Lung microvascular endothelial cell (primary cell): ENCODE data around the gene AFF2. TPM values are rescaled to one million over a fixed set of nuclear protein-coding genes. Genes with fewer than 3 reads are reported as not detected.

Experiments
- DNase-seq, 2 donors: peaks; one replicate each; pipeline versions ENCODE4 v3.0.0 to v3.0.0-alpha.2; 2010; ENCODE audit warnings: low read depth in 2 of 2
- total RNA-seq: library from RNA; depleted of rRNA; stranded (reverse); fragments of >200 nt; gene quantifications from 2 replicates; pipeline ENCODE4 v1.2.1, GENCODE V29; 2014

AFF2 gene
- total RNA-seq, 1 donor from 2014 or later, result 0.20 TPM

DNA sequence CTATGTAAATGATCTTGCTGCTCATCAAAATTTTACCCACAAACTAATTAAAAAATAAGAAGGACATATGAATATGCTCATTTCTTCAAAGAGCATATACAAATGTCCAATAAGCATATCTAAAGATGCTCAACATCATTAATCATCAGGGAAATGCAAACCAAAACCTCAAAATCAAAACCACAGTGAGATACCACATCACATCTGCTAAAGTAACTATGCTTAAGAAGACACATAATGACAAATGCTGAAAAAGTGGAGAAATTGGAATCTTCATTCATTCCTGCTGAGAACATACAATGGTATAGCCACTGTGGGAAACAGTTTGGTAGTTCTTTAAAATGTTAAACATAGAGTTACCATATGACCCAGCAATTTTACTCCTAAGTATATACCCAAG lies 81.9 kb downstream of the AFF2 start:
- DNase-seq, result no peak

DNA sequence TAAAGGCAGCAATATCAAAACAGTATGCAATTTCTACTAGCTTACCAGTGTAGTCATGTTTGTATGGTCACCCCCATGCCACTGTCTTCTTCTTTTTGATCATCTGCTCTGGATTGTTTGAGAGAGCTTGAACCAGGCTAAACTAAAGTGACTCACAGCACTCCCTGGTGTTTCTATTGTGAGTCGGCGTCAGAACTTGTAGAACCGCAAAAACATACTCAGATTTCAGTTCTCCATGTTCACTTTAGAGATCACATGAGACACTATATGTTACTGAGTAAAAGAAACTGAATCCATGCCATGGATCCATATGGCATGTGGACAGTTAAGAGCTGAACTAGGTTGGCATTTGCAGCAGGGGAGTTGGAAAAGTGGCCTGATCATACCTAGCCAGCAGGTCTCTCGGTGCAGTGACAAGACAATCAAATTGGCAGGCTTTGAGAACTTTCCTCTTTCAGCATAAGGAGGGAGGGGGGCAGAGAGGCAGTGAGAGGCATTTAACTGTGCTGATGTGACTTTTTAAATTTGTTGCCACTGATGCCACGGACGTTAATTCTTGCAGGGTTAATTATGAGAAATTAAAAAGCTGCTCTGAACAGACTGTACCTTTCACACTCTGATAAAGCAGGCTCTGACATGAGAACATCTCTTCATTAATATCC lies 88.4 kb downstream of the AFF2 start:
- no peak for DNase-seq

DNA sequence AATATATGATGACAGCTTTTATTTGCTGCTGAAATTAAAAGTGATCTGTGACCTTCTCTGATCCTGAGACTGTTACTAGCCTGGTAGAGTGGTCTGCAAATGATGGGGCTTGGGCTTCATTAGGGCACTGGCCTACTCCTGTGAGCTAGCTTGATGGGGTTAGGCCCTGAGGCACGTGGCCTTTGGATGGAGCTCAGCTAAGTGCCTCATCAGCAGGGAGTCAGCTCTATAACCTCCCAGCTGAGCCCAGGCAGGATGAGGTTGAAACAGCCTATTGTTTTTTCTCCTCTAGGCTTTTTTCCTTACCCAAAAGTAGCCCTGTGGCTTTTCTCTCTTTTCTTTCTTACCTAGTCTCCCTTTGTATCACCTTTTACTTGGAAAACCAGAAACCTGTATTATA lies 92.2 kb downstream of the AFF2 start:
- no peak for DNase-seq

DNA sequence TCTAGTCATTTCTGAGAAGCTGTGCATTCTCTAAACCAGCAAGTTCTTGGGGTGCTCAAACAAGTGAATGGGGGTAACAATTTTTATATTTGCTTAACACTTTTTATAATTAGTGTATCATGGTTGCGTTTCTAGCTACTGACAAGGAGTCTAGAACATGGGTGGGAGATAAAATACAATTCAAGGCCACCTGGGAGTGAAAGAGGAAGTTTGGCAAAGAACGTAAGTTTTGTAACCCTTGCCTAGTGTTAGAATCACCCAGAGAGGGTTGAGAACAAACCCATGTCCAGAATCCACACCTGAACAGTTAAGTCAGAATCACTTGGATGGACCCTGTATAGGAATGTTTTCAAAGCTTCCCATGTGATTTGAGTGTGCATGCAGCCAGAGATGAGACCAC lies 92.7 kb downstream of the AFF2 start:
- DNase-seq, result no peak

DNA sequence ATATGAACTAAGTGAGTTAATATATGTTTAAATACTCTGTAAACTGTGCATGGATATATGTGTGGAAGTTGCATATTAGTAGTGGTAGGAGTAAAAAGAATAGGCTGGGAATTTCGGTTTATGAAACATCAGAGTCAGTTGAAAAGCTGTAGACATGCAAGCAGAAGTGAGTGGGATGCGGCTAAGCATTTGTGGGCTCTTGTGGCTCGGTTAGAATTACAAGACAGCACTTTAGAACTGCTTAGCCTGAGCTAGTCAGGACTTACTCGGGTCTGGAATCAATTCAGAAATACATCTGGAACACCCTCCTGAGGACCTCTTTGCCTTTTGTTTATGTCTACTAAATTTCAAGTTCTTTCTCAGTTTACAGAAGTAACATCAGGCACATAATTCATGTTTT lies 93.6 kb downstream of the AFF2 start:
- no peak for DNase-seq

DNA sequence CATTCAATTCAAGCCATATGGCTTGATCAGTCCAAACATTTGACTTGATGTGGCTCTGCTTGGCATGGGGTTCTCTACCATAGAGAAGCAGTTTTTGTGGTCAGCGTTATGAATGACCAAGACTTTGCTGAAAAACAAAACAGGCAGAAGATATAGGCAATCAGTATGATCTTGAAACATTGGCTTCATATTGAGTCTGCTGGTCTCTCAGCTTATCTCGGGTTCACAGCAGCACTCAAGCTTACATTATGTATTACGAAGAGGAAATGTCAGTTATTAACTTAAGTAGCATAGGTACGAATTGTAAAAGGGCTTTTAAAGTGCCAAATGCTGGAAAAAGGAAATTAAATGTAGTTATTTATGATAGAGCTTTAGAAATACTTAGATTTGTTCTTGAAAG lies 99.0 kb downstream of the AFF2 start:
- DNase-seq, result no peak

DNA sequence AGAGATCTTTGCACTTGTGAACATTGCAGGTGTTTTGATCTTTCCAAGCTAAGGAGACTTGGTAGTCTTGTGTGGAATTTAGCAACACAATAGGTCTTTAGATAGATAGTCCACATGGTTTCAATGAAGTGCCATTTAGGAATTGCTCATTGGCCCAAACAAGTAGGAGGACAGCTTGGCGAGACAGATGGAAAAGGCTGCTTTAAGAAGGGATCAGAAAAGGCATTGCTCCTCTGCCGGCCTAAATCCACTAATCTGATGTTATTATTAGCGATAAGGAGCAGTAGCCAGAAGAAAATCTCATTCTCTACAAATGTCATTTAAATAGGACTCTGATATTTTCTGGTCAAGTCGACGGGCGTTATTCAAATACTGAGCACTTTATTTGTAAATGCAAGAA lies 99.7 kb downstream of the AFF2 start:
- DNase-seq, result no peak

DNA sequence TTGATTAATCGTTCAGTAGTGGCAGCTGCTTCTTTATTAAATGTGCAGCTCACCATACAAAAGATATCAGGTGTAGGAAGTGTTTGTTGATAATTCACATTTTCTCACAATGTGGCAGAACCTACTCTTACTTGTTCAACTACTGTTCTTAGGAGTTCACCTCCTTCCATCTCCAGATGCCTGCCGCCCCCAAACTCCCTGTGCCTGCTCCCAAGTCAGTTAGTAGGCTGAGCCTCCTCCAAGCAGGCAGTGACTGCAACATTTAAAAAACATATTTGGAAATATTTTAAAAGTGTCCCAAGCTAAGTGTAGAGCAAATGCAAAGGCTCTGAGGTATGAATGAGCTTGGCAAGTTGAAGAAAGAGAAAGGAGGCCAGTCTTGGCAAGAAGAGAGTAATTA lies 100.2 kb downstream of the AFF2 start:
- DNase-seq, result no peak

DNA sequence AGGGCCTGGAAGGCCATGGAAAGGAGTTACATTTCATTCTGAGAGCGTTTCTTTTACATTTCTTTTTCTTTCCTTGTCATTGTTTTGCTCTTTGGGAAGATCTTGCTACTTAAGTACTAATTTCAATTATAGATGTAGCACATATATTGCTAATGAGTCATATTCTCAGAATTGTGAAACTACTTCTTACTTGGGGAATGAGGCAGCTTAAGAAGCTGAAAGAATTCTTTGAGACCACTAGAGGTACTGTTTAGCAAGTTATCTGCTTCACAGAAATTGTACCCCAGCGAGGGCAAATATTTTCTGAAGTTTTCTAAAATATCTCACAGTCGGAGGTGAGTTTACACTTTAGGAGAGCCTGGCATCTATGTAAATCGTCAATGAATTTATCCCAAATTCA lies 100.6 kb downstream of the AFF2 start:
- DNase-seq, result no peak

DNA sequence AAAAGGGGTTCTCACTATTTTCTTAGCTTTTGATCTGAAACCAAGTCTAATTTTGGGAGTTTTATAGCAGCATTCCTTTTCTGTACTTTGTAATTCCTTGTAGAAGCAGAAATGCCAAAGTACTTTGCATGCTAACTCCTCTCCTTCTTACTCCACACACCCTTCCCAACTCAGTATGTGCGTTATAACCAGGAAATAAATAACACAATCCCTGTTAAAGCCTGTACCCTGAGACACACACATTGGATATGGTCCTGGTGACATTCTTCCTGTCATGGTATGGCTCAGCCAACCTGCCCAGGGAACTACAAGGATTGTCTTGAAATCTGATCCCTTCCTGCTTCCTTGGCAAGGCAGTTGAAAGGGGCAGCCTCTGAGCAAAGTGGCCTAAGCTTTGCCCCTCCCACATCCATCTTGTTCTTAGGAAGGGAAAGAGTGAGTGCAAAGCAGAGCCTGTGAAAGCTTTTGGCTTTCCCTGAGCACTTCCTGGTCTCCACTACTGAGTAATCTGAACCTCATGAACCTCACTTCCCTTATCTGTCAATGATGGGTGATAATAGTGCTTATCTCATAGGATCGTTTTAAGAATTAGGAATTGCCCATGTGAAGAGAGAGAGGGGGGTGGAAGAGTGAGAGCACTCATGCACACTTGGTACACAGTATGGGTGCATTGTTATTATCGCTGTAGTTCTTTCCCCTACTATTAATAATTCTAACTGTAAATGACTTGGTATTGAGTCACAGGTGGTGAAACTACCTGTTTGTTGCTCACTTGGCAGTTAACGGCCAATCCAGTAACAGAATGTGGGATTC lies 109.3 kb downstream of the AFF2 start:
- no peak for DNase-seq

DNA sequence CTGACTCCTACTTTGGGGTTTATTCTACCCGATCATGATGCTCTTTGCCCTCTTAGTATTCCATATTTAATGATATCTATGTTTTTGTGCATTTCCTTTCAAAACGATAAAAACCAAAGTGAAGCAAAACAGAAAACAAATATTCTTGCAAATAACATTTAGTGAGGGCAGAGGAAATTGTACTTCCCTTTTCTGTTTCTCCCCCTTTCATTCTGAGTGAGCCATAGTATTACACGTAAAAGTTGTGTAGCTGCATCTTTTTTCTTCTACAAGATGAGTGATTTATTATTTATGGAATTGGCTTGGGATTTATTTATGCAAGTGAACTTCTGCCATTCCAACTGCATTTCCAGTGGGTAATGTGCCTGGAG lies 109.9 kb downstream of the AFF2 start:
- no peak for DNase-seq

DNA sequence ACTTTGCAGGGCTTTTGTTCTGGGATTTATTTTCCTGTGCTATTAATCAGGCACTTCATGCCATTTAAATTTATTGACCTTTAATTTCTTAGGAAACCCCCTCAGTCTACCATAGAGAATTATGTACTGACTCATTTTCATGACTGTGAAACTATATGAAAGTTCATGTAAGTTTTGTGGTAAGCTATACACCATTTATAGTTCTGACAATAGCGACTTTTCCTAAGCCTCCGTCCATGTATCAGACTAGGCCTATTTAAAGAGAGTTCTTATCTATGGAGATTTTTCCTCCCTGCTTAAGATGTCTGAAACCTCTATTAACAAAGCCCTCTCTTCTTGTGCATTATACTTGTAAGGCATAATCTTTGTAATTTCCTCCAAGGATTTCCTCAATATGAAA lies 111.6 kb downstream of the AFF2 start:
- no peak for DNase-seq

DNA sequence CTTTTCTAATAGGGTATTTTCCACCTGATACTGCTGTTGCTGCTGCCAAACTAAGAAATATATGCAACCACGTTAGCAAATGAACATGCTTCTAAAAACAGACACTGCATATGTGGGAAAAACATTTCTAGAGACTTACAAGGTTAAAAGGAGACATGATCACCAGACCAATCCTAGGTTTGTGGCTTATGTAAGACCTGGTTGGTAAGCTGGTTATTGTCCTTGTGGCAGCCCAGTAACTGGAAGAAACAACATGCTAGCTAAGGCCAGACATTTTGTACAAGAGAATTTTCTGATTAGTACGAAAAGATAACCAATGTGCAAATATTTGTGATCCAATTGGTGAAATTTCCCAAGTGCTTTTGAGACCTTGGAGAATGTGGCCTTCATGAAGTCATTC lies 112.0 kb downstream of the AFF2 start:
- no peak for DNase-seq

DNA sequence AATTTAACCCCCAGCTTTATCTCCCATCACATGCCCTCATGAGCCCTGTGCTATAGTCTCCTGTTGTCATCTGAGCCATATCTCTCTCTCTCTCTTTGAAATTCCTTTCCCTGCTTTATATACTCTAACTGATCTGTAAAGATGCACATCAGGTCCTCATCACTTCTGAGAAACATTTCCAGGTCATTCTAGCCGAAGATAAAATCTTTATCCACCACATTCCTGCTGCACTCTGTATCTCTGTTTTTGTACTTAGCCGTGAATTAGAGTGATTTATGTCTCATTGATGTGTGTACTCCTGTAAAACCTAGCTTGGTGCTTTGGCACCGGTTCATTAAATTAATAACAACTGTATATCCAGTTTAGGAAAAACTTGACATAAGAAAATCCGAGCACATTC lies 113.2 kb downstream of the AFF2 start:
- DNase-seq, result no peak

DNA sequence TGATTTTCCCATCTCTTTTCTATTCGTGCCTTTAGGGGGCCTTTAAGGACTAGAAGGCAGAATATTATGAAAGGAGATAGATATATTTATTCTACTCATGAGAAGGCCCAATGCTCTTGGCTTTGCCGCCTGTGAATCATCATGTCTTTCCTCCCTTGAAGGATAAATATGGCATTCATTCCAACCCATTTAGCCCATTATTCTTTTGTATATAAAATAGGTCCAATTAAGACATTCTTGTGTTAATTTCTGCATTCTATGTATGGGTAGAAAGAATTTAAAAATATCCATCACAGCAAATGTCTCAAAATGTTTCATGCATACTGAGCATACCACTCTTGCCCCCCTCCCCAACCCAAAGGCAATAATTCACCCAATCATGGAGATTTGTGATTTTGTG lies 115.1 kb downstream of the AFF2 start:
- DNase-seq, result no peak

DNA sequence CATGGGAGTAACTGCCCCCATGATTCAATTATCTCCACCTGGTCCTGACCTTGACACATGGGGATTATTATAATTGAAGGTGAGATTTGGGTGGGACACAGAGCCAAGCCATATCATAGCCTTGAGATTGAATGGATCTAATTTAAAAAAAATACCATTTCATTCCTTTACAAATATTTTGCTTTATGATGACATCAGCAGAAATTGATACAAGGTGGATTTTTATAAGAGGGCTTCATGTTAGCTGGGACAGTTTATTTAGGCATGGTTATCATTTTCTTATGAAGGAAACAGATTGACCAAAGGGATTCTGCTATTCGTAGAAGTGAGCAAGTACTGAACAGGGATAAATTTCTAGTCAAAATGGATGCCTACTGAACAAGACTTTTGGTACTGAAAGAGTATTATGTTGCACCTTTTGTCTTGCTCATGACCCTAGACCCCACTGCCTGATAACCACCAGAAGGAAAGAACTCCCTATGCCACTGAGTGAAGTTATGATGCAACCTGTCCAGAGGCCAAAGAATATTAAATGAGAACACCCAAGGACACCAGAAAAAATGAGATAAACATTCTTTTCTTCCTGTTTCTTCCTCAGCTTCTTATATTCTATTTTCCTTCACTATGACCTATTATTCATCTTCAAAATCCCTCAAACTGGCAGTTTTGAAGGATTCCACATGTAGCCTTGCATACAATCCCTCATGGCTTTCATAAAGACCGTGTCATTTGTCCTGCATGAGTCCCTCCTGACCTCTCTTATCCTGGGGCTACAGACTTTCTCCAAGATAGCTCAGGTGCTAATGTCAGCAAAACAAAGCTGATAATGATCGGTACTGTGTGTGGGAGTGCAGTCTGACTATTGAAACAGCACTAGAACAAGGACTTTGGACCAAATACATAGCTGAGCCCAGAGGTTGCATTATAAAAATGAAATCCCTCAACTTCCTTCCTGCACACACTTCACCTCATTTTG lies 118.3 kb downstream of the AFF2 start:
- DNase-seq, result no peak

DNA sequence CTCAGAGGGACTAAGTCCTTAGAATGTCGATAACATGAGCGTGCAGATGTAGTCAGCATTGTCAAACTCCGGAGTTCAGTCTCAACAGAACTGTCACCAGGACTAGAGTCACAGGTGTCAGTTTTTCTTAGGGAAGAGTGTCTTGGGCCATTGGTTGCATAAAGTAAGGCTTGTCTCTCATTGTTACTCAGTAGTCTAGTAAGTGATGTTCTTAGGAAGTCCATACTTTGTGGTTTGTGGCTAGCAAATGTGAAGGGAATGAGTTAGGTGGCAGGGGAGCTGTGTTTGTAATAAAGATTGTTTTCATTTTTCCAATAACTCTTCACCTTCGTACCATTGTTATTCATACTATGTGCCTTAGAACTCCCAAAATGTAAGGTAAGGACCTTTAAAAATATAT lies 119.6 kb downstream of the AFF2 start:
- no peak for DNase-seq

DNA sequence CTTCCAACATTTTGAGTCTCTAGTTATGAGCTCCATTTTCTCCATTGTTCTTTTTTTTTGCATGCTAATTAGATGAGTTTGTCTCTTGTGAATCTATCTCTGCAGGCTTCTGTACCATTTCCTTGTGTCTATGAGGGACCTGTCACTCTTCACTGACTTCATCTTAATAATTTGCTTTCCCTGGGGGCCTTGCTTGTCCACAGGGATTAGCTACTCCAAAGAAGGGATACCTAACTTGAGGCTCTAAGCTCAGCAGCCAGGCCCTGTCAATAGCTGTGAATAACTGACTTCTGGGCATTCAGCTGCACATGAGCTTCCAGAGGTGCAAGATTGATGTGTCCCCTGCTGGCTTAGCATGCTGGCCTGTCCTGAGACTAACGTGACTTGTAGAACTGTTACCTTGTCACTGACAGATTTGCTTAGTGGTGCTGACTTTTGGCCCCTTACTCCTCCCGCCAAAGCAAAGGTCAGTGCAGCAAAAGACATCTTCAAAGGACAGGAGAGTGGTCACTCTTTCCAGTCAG lies 124.6 kb downstream of the AFF2 start:
- DNase-seq, result no peak

DNA sequence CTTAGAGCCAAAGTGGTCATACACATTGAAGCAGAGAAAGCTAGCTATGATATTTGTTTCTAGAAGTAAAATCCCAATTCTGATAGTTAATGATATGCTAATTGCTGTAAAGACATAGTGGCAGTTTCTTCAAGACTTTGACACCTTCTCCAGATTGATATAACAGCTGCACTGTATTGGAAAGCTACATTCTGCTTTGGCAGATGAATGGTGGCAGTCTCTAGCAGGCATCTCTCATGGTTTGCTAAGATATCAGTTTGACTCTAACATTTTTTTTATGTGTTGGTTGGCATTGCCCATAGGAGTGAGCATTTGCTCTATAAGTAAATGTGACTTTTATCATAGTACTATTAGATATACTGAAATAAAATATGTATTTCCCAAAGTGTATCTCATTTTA lies 128.2 kb downstream of the AFF2 start:
- DNase-seq, result no peak

DNA sequence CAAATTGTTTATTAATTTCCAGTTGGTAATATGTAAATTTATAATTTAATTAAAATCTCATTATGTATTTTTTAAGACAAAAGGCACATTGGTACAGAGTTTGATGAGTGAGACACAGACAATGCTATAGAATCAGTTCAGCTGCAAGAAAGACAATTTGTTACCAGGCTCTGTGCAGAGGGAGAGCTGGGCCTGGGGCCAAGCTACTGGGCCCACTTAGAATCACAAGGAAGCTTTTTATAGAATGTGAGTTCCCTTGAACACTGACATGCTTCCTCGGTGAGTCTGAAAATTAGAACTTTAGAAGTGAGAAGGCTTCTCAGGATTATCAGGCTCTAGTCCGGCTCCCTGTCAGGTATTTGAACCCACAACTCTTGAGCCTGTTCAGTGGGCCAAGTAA lies 129.0 kb downstream of the AFF2 start:
- no peak for DNase-seq

DNA sequence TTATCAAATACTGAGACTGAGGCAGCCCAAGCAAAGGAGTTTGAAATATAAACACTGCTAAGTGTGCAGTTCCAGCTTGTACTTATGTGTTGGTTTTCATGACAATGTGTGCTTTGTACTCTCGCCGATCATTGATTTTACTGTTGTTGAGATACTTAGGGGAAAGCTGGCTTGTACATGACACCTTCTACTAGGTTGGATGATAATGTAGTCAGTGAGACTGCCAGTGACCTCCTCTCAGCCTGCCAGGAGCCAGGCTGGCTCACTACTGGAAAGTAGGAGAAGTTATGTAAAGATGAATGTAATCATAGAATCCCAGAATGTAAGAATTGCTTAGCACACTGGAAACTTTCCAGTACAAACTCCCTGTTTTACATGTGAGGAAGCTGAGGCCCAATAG lies 132.0 kb downstream of the AFF2 start:
- DNase-seq, result no peak
